ENCODE results near the gene ATG10.
"Not testable (repeated sequence)": the region's sequence is repeated elsewhere in the genome, so short reads cannot be mapped to it uniquely, and the experiment has no call there.

GRCh38 chr5:81982172-81982685, 10.4 kb downstream of the ATG10 start:
- TF ChIP-seq CTCF (conservative IDR thresholded peaks at IDR 0.05 in 1 of 2, IDR thresholded peaks at IDR 0.05 in 1 of 2; ENCODE audit: extremely low read depth in 1 of 2, insufficient read depth in 1 of 2, low read depth in 1 of 2, low read length in 2 of 2); EZH2 (IDR thresholded peaks at IDR 0.05; ENCODE audit: borderline replicate concordance, low read length): not testable (repeated sequence)
